BE2C (cell line): ENCODE data around the gene STXBP5.

Experiments
- DNase-seq: peaks from one replicate; pipeline ENCODE4 v3.0.0-alpha.2; 2020
- H3K27me3 ChIP-seq: fragments of 250-450 bp; sonication (Bioruptor Pico); 2 replicates; pipeline ENCODE4 v1.5.1; 2020; ENCODE audit warnings: mild to moderate bottlenecking
- H3K36me3 ChIP-seq: fragments of 250-450 bp; sonication (Bioruptor Pico); 2 replicates; pipeline ENCODE4 v1.5.1; 2020; ENCODE audit warnings: mild to moderate bottlenecking
- H3K4me1 ChIP-seq: fragments of 250-450 bp; sonication (Bioruptor Pico); 2 replicates; pipeline ENCODE4 v1.5.1; 2020
- H3K4me3 ChIP-seq: 2 replicates; pipeline ENCODE4 v1.5.1; 2011; ENCODE audit warnings: low read depth, low read length
- H3K9me3 ChIP-seq: fragments of 250-450 bp; sonication (Bioruptor Pico); 2 replicates; pipeline ENCODE4 v1.5.1; 2020
- TF ChIP-seq, protein P1 (sequence below): IDR thresholded peaks from 2 replicates; pipeline ENCODE4 v1.5.1; 2012; ENCODE audit warnings: mild to moderate bottlenecking, low read depth, low read length

Gene STXBP5

GRCh38 chr6:147325557-147325956, 121.3 kb downstream of the STXBP5 start:
- no peaks in the 10 kb centered on the region for H3K9me3 ChIP-seq
- TF ChIP-seq, protein P1, sequence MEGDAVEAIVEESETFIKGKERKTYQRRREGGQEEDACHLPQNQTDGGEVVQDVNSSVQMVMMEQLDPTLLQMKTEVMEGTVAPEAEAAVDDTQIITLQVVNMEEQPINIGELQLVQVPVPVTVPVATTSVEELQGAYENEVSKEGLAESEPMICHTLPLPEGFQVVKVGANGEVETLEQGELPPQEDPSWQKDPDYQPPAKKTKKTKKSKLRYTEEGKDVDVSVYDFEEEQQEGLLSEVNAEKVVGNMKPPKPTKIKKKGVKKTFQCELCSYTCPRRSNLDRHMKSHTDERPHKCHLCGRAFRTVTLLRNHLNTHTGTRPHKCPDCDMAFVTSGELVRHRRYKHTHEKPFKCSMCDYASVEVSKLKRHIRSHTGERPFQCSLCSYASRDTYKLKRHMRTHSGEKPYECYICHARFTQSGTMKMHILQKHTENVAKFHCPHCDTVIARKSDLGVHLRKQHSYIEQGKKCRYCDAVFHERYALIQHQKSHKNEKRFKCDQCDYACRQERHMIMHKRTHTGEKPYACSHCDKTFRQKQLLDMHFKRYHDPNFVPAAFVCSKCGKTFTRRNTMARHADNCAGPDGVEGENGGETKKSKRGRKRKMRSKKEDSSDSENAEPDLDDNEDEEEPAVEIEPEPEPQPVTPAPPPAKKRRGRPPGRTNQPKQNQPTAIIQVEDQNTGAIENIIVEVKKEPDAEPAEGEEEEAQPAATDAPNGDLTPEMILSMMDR, result no peak
- no peak overlapping the region for H3K4me3 ChIP-seq
- H3K27me3 ChIP-seq, result no peaks in the 10 kb centered on the region
- no peaks in the 10 kb centered on the region for H3K4me1 ChIP-seq
- peaks cover 45% of the 10 kb centered on the region for H3K36me3 ChIP-seq
- DNase-seq, result no peak

DNA sequence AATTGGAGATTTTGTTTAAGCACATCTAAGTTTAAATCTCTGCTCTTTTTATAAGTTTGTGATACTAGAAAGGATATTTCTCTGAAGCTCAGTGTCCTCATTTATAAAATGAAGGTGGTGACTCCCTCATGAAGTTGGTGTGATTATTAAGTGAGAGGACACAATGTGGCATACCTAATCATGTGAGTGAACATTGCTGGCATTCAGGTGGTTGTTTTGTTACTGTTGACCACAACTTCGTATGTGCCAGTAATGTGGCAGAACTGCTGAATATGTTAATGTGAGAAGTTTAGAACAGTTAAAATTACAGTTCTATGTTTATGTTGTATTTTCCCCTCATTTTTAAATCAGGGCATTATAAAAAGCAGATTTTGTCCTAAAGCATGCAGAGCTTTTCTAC, 127.2 kb downstream of the STXBP5 start:
- Histone ChIP-seq H3K36me3 (peaks cover 44% of the 10 kb centered on the region), H3K4me3 (no peak overlapping the region), H3K4me1 (no peaks in the 10 kb centered on the region), H3K27me3 (no peaks in the 10 kb centered on the region), H3K9me3 (no peaks in the 10 kb centered on the region)
- TF ChIP-seq, protein P1, result no peak
- DNase-seq, result no peak

DNA sequence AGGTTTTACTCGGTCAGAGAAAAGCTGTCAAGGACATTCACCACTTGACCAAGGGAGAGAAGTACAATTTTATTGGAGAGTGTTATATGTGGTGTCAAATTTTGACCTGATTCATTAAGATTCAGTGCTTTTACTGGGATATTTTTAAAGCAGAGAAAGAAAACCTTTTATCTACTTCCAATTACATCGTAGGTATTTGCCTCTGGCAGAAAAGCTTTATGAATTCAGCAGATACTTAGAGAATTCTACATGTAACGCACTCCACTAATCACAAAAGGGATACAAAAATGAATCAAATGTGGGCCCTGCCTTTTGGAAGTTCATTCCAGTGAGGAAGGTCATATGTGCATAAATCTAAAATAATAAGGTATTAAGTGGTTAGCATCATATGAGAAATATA, 133.7 kb downstream of the STXBP5 start:
- no peak for DNase-seq
- Histone ChIP-seq H3K27me3 (no peaks in the 10 kb centered on the region), H3K36me3 (peaks cover 31% of the 10 kb centered on the region), H3K4me3 (no peak overlapping the region), H3K9me3 (no peaks in the 10 kb centered on the region), H3K4me1 (no peaks in the 10 kb centered on the region; the same call in 1 of the 2 replicates)
- TF ChIP-seq, protein P1, result no peak

DNA sequence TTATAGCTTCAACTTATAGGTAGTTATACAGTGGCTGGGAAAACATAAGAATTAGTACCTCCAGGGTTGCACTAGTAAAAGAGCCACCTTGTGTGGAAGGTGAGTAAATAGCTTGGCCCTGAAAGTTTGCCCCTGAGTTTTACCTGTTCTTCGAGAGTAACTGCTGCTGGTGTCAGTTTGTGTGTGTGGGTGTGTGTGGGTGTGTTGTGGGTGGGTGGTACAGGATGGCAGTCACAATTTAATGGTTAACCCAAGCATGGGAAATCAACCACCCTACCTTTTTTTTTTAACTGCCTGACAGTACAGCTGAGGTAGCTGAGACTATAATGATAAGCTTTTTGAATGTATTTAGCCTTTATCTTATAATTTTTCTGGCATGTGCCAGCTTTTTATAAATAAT, 137.3 kb downstream of the STXBP5 start:
- Histone ChIP-seq H3K9me3 (no peaks in the 10 kb centered on the region), H3K4me3 (no peak overlapping the region), H3K27me3 (no peaks in the 10 kb centered on the region), H3K36me3 (peaks cover 31% of the 10 kb centered on the region), H3K4me1 (no peaks in the 10 kb centered on the region; the same call in 1 of the 2 replicates)
- TF ChIP-seq, protein P1, result no peak
- DNase-seq, result no peak

DNA sequence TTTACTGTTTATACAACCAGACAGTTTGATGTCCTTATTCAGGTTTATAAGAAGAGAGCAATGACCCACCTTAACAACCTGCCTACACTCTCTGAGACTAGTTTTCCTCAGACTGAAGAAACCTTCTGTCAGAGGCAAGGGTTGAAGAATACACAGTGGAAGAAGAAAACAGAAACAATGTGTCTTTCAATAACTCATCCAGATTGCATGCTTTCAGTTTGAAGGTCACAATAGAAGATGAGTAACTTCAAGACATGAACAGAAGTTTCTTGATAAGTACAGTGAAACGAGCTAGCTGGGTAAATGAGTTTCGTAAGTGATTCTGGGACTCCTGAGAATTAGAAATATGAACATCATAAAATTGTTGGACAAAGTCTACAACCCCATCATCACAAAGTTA, 141.7 kb downstream of the STXBP5 start:
- no peaks in the 10 kb centered on the region for H3K9me3 ChIP-seq
- TF ChIP-seq, protein P1, result no peak
- peaks cover 14% of the 10 kb centered on the region for H3K36me3 ChIP-seq
- no peak overlapping the region for H3K4me3 ChIP-seq
- no peaks in the 10 kb centered on the region for H3K27me3 ChIP-seq
- no peak for DNase-seq
- no peaks in the 10 kb centered on the region; the same call in 1 of the 2 replicates for H3K4me1 ChIP-seq

DNA sequence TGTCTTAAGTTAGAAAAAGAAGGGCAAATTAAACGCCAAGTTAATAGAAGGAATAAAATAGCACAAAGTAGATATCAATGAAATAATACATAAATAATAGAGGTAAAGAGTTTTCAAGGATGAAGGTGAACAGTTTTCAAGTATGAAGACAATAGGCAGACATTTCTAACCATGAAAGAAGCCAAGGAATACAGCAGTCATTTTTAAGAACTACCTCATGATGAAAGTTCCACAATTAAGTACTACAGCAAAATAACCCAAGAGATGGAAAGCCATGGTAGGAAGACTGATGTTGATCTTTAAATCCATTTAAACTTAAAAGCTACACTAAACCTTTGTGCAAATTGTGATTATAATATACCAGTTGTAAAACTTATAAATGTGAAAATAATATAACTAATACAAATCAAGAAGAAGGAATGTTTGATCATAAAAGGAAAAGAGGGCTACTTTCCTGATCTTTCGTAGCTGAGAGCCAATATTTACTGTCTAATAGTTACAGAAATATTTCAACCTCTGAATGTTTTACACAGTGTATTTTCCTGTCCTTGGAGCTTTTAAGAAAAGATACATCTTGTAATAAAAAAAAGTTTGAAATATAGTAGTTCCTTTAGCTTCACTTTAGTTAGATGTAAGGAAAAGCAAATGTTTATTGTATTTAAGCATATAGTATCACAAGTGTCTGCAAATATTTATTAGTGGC, 143.1 kb downstream of the STXBP5 start:
- no peak for DNase-seq
- no peaks in the 10 kb centered on the region for H3K27me3 ChIP-seq
- H3K4me3 ChIP-seq, result no peak overlapping the region
- TF ChIP-seq, protein P1, result no peak
- H3K36me3 ChIP-seq, result peaks cover 14% of the 10 kb centered on the region
- H3K9me3 ChIP-seq, result no peaks in the 10 kb centered on the region
- no peaks in the 10 kb centered on the region for H3K4me1 ChIP-seq
